NCI-H2107 treated with DMSO at 0.1 percent for 48 hours (cell line): ENCODE data around the gene PLXNA4.

ENCODE experiments used
- DNase-seq: peaks from one replicate; lab custom pipeline; 2025; ENCODE audit not compliant: unreplicated experiment; lab: John Stamatoyannopoulos, UW

The PLXNA4 gene

DNA sequence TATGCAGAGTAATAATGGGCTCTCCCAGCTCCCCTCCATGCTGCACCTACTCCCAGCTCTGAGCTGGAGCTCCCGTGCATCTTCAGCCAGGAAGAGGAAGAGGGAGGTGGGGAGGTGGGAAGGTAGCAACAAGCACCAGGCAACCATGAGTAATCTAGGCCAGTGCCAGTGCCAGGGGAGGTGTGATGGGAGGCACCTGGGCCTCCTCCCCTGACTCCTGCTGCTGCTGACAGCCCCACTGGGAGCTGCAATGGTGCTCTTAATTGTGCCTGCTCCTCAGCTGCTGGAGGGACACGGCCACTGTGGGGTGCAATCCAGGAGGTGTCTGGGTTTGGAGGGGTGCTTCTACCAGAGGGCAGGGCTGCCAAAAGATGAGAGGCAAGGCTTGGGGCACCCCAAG lies 243.0 kb downstream of the PLXNA4 start:
- no peak for DNase-seq

DNA sequence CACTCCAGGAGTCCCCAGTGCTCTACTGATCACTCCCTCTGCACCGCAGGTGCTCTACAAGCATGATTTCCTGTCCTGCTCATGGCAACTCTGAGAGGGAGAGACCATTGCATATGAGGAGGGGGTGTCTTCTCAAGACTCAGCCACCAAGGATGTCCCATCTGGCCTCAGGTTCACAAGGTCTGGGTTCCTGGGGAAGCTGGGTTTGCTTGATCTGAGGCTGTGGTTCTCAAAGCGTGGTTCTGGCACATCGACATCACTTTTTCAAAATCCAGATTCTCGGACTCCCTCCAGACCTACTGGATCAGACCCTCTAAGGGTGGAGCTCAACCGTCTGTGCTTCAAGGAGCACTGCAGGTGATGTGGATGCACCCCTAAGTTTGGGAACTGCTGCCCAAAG lies 247.5 kb downstream of the PLXNA4 start:
- no peak for DNase-seq

DNA sequence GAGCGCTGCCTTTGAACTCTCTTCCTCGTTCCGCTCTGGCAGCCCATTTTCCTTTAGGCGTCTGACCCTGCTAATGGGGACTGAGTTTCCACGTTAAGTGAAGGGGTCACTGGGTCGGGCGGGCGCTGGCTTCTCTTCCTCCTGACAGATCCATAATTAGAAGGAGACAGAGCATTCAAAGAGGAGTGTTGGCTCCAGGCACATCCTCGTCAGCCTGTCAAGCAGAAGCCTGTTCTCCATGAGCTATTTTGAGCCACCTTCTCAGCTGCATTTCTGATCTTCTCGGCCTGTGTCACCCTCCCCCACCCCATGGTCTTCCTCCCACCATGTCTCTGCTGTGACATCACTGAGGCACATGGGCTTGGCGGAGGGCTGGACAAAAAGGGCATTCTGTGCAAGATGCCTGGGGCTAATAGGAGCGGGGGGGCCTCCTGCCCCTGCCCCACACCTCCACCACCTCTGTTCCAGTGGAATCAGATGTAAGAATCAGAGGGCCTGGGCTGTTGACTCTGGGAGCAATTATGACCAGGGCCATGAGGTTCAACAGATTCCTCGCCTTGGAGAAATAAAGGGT lies 248.1 kb downstream of the PLXNA4 start:
- no peak for DNase-seq

DNA sequence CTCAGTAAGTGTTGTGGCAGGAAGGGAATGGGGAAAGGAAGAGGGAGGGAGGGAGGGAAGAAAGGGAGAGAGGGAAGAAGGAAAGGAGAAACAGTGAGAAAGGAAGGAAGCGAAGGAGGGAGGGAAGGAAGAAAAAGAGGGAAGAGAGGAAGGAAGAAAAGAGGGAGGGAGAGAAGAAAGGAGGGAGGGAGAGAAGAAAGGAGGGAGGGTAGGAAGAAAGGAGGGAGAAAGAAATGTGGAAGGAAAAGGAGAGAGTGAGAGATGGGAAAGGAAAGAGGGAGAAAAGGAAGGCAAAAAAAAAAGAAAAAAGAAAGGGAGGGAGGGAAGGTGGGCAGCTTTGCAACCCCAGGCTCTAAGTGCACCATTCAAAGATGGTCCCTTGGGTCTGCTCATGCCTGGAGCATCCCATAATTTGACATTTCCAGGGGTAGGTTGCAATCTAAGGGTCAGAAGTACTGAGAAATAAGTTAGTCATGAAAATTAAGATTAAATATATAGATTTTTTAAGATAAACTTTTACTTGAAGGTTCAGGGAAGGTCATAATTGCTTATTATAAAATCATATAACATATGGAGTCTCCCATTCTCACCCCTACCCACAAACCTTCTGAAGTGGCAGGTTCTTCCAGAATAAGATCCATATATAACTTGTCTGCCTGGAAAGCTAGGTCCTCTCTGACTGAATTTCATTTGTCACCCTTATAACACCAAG lies 249.2 kb downstream of the PLXNA4 start:
- DNase-seq: no peak

DNA sequence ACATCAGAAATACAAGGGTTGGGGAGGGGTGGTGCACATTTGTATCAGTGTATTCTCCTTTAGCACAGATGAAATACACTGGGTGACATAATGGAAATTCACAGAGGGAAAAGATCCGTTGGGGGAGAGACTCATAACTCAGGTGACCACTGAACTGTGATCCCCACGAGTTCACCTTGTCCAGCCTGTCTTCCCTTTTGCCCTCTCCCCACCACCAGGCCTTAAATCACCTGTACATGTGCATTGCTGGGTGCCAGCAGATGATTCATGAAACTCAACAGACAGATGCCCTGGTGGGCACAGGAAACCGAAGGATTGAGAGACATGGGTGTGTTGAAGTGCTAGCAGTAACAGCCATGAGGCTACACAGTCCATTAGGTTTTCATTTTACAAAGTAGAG lies 253.3 kb downstream of the PLXNA4 start:
- DNase-seq: no peak

DNA sequence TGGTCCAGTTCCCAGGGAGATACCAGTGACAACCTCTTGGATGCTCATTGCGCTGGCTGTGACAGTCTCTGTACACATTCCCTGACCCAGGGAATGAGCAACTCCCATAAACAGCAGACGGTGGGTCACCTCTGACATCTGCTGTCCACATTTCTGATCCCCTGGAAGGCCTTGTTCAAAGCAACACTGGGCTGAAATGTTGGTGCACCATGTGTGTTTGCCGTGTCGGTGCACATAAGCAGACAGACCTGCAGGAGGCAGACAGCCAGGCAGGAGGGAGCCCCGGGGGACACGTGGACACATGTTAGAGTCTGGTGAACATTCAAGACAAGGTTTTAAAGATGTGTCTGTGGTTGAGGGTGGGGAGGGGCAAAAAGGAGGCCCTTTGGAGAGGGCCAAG lies 254.9 kb downstream of the PLXNA4 start:
- no peak for DNase-seq

DNA sequence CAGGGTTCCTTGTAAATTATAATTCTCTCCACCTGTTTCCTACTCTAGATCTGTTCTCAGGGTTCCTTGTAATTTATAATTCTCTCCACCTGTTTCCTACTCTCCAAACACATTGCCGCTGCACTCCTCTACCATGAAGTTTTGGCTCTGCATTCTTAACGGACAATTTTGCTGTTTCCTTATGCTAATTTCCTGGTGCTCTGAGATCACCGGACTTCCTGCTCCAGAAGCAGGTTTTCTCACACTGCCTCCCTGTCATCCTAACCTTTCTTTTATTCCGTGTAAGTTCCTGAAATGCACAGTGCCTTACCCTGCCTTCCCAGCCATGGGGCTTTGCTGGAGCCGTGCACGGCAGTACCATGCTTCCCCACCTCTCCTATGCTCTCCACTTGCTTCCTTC lies 256.8 kb downstream of the PLXNA4 start:
- DNase-seq: no peak

DNA sequence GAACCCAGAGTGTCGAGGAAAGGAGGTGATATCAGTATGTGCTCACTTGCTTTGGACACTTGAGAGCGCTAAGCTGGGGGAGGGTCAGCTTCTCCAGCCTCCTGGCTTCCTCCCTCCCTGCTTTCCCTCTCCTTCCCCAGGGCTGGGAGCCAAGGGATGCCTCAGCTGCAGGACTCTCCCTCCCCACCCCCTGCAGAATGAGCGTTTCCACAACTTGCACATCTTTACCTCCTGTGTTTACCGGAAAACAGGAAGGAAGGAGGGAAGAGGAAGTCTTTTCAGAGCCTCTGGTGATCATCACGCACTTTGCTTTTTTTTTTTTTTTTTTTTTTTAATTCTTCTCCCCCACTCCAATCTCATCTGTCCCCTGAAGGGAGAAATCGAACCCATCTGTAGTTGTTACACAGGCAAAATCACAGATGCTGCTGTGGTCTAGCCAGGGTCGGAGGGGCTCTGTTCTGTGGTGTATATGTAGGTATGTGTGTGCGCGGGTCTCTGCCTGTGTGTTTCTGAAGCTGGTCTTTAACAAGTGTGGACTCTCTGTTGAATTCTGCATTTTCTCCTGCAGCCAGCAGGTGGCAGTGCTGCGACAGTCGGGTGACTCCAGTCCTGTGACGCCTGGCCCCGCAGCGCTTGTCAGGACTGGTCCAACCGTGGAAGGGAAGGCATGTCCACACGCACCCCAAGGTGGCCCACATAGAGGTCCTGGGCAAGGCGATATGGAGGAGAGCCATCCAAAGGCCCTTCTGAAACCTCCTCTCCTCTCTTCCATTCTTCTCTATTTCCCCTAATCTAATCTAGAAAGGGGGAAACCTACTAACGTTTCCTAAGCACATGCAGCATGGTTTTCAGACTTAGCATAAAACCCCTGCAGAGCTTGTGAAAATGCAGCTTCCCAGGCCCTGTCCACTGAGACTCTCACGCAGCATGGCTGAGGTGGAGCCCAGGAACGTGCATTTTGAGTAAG lies 257.6 kb downstream of the PLXNA4 start:
- peak; percentile 53 for DNase-seq

DNA sequence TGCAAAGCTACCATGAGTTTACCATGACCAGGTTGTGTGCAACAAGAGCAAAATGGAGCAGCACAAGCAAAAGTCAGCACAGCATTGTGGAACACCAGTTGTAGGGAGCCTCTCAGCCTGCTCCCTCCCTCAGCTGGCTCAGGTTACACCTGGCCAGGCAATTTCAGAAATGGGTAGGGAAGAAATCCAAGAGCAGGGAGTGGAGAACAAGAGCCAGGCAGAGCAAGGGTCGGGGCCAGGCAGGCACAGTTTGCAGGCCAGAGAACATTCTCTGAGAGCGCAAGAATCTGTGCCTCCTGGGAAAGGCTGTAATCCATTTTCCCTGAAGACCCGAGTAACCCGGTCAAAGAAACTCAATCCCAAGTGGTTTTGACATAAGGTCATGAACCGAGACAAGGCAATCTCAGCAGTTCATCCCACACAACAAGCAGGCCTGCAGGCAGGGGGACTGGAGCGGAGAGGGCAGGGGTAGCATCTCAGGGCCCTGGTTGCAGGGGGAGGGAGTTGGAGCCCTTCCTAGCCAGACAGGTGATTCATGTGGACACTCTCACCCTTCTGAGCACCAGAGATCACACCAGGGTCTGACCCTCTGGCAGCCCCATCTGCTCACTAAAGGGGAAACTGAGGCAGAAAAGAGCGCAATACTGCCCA lies 258.4 kb downstream of the PLXNA4 start:
- peak; percentile 4 for DNase-seq

DNA sequence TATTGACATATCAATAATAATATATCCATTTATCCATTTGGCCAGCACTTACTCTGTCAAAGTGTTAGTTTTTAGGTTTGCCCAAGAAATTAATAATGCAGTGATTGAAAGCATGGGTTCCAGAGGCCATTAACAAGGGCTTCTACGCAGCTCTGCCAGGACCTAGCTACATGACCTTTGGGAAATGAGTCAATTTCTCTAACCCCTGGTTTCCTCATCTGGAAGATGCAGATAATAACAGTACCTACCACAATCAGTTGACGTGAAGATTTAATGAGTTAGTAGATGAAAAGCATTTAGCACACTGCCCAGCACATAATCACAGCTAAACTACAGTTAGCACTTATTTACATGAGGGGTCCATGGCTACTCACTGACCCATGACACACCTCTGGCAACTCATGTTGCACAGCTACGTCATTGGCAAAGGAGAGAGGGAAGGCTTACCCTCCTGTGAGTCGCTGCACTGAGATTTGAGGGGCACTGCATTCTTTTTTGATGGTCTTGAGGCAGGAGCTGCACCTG lies 263.7 kb downstream of the PLXNA4 start:
- no peak for DNase-seq

DNA sequence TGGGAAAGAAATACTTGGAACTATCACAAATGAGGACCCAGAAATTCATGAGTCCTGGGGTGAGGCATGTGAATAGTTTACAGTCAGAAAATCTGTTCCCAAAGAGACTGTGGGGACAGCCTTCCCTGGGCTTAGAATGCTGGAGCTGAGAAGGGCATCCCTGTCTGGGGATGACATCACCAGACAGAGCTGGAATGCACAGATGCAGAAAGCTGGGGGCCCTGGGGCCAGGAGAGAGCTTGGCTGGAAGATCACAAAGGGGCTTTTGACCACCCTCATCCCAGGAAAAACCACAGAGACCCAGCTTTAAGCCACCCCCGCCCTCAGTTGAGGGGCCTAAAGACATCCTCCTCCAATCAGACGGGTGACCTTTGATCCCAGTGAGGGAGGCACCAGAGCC lies 264.5 kb downstream of the PLXNA4 start:
- no peak for DNase-seq

DNA sequence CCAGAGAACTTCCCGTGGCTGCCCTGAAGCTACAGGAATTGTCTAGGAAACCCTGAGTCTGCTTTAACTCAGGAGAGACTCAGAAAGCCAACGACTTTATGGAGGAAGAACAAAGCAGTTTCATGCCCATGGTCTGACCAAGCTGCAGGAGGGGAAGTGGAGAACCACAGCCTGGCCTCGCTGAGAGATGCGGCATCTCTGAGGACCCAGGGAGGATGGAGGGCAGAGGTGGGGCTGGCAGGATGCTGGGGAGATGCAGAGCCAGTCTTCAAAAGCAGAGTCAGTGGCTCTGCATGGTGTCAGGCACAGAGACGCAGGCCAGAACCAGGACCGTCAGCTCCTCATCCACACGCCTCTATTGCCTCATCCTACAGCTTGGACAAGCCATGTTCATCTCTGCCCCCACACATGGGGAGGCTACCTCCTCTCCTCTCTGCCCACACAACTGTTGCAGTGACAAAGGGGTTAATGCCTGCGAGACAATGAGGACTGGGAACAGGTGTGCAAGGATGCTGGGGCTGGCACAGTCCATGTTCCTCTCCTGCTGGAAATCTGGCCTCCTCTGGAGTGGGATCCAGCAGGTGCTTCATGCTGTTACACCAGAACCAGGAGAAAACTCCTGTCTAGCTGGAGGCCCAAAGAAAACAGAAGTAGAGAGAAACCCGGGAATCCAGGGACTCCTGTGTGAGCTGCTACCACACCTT lies 267.0 kb downstream of the PLXNA4 start:
- no peak for DNase-seq

DNA sequence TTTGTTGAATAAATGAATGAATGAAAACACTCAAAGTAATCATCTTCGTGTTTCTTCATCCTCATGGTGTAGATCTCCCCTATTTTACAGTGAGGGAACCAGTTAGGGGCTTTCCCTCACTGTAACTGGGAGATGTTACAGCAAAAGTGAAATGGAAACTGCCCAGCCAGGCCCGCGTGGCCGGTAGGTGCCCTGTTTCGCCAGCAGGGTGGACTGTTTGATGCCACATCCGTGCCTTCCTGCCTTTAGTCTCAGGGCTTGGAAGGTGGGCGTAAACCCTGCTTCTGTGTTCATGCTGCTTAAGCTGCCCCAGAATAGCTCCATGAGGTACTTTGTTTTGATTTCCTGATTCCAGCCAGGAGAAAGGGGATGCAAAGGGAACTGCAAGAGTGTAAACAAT lies 268.8 kb downstream of the PLXNA4 start:
- no peak for DNase-seq

DNA sequence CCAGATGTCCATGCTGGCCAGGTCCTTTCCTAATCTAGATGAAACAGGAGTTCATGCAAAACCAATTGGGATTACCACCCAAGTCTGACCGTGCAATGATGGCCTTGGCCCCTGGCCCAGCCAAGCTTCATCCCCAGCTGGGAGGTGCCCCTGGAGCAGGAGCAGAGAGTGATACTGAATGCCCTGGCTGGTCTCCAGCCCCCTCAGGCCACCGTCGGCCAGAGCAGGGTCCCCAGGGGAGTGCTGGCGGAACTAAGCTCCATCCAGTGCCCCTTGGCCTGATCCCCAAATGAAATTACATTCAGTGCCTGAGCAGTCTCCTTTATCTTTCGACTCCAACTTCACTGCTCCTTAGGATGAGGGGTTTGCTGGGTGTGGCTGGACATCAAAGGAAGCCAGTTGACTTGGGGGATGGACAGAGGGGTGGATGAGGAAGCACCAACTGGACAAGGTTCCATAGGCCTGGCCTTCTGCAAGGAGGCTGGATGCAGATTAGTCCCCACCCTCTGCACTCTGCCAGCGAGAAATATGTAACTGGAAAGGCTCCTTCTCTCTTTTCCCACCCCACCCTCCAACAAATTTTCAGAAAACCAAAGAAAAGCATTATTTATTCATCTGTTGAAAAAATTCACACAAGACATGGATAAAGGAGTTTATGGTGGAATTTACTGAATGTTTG lies 275.5 kb downstream of the PLXNA4 start:
- no peak for DNase-seq

DNA sequence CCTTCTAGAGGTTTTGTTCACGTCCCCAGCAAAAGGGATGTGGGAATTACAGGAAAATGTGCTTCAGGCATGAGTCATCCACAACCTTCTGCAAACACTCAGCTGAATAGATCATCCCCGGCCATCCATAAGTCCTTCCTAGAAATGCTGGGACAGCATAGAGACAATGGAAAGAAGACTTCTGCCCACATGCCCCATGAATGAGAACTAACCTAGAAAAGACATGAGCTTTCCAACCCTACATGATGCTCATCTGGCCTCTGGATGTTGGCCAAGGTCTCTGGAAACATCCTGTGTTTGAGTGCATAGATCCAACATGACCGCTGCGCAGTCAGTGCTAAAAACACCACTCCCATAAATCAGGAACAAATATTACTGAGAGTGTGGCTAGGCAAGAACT lies 277.5 kb downstream of the PLXNA4 start:
- no peak for DNase-seq

DNA sequence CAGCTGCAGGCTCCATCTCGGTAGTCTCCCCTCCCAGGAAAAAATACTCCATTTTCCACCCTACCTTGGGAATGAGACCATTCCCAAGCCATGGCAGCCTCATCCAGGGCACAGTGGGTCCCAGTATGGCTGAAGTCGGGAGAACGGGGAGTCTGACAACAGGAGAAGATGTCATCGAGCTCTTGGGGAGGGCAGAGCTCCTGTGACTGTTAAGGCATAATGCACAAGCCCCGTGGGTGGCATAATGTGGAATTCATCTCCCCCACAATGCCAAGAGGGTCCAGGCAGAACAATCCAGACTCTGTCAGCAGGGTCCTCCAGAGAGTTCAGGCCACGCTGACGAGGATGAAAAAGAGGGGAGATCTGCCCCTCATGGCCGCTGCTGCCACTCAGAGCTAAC lies 279.4 kb downstream of the PLXNA4 start:
- DNase-seq: no peak

DNA sequence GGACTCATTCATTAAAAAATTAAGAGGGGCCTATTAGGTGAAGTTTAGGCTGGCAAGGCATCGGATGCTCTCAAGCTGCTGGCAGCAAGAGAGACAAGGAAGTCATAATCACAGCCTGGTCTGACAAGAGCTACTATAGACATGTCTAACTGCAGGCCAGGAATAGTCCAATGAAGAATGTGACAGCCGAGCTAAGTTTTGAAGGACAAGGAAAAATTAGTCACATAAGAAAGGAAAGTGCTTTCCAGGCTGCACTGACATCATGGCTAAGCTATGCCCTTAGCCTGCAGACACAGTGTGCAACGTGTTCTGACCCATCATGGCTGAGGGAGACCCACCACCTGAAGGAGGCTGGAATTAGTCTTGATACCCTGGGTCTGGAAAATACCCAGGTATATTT lies 281.1 kb downstream of the PLXNA4 start:
- DNase-seq: no peak

DNA sequence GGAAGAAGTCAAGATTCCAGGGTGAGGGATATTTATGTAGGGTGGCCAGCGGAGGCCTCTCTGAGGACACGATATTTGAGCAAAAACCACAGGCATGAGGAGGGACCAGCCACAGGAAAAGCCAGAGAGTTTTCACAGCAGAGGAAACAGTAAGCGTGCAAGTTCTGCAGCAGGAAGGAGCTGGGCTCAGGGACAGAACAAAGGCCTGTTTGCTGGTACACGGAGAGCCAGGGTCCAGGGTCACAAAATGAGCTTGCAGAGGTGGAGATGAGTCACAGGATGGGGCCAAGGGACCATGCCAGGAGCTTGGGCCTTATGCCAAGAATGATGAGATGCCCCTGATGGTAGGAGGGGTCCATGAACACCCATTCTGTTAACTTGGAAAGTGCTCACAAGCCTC lies 283.5 kb downstream of the PLXNA4 start:
- no peak for DNase-seq

DNA sequence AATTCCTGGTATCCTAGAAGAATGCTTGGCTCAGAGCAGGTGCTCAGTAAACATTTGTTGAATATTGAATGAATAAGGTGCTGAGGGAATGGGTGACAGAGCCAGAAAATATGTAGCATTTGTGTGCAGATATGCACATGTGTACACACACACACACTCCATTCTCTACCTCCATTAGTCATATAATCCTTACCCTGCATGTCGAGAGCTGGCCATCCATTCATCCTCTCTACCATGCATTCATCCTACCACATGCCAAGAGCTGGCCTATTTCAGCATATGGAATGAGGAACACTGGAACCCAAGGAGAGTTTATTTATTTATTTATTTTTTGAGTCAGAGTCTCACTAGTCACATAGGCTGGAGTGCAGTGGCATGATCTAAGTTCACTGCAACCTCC lies 284.8 kb downstream of the PLXNA4 start:
- DNase-seq: no peak

DNA sequence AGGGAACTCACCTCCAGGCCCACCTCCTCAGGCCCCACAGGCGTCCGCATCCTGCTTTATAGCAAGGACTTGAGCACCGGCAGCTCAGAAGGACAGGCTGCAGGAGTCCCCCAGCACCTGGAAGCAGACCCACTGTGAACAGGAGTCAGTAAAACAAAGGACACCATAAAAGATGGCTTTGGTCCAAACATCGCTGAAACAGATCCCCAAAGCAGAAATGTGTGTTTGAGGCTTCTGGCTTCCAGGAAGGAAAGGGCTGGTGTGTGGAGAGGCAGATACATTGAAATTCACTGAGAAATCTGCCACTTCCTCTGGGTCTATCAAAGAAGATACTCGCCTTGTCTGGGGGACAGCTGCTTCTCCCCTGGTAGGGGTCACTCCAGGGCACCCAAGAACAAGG lies 286.2 kb downstream of the PLXNA4 start:
- no peak for DNase-seq
